Left kidney (tissue), 2 donors: ENCODE results near the gene SIRT7. TPM values are rescaled to one million over a fixed set of nuclear protein-coding genes. Genes with fewer than 3 reads are reported as not detected.

Source experiments
- DNase-seq: peaks from one replicate; pipeline ENCODE4 v3.0.0-alpha.2; 2013
- polyA plus RNA-seq: library from polyadenylated mRNA; unstranded; fragments of 120-200 nt; gene quantifications from one replicate; pipeline ENCODE4 v1.2.1, GENCODE V29; 2013; ENCODE audit not compliant: insufficient read length

SIRT7 gene
- polyA plus RNA-seq, 1 donor = 15.0 TPM

GRCh38 chr17:81905424-81905875, 12.5 kb downstream of the SIRT7 start:
- no peak for DNase-seq

- DNase-seq = no peak
Measured at GRCh38 chr17:81904600-81905423, 13.2 kb downstream of the SIRT7 start.

GRCh38 chr17:81903896-81904599, 13.9 kb downstream of the SIRT7 start:
- no peak for DNase-seq

- no peak for DNase-seq
Measured at GRCh38 chr17:81903415-81903831, 14.6 kb downstream of the SIRT7 start.

GRCh38 chr17:81902653-81903414, 15.1 kb downstream of the SIRT7 start:
- no peak for DNase-seq

- no peak for DNase-seq
Measured at GRCh38 chr17:81902023-81902652, 15.8 kb downstream of the SIRT7 start, which contains the start of gene NPB. Gene NPB (plus strand): TSS chr17:81902238. CDS start chr17:81902278, 40 bp downstream.

GRCh38 chr17:81901167-81902022, 16.6 kb downstream of the SIRT7 start:
- no peak for DNase-seq

- DNase-seq = no peak
Measured at GRCh38 chr17:81900181-81900820, 17.7 kb downstream of the SIRT7 start.

- DNase-seq = no peak
Measured at GRCh38 chr17:81899514-81900166, 18.3 kb downstream of the SIRT7 start.

GRCh38 chr17:81898885-81899284, 19.1 kb downstream of the SIRT7 start:
- DNase-seq = no peak

- DNase-seq = no peak
Measured at GRCh38 chr17:81898029-81898866, 19.7 kb downstream of the SIRT7 start.

- DNase-seq = no peak
Measured at GRCh38 chr17:81895400-81895799, 22.6 kb downstream of the SIRT7 start.

GRCh38 chr17:81891303-81891552, 26.7 kb downstream of the SIRT7 start:
- DNase-seq = no peak

- no peak for DNase-seq
Measured at GRCh38 chr17:81890447-81891302, 27.3 kb downstream of the SIRT7 start.

- DNase-seq = no peak
Measured at GRCh38 chr17:81889602-81890001, 28.4 kb downstream of the SIRT7 start.

GRCh38 chr17:81888988-81889595, 28.9 kb downstream of the SIRT7 start:
- DNase-seq = no peak

- DNase-seq = no peak
Measured at GRCh38 chr17:81888105-81888987, 29.6 kb downstream of the SIRT7 start.
